HS-5 (cell line): ENCODE results near the gene COQ9.
"Not testable (repeated sequence)": the region's sequence is repeated elsewhere in the genome, so short reads cannot be mapped to it uniquely, and the experiment has no call there.

ENCODE experiments used
- DNase-seq: peaks from one replicate; pipeline ENCODE4 v3.0.0-alpha.2; 2012; ENCODE audit warnings: low read depth

Gene COQ9

DNA sequence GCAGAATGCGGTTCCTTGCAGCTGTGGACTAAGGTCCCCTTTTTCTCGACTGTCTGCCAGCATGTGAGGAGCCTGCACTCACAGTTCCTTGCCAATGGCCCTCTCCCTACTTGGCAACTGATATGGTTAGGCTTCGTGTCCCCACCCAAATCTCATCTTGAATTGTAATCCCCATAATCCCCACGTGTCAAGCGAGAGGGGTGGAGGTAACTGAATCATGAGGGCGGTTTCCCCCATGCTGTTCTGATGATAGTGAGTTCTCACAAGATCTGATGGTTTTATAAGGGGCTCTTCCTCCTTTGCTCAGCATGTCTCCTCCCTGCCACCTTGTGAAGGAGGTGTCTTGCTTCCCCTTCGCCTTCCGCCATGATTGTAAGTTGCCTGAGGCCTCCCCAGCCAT is 20.0 kb upstream of the COQ9 start:
- no peak for DNase-seq

DNA sequence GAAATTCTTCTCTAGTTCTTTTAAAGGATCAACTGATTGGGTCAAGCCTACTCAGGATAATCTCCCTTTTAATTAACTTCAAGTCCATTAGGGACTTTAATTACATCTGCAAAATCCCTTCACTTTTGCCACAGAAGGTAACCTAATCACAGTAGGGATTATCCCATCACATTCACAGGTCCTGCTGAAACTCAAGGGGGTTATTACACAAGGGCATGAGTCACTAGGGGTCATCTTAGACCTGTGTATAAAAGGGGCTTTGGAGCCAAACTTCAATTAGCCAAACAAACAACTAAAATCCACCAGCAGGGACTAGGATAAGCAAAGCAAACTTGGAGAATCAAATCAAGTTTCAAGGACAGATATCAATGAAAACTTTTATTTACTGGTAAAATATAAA is 19.5 kb upstream of the COQ9 start:
- DNase-seq: no peak

GRCh38 chr16:57430955-57431354 is 16.3 kb upstream of the COQ9 start:
- DNase-seq: no peak

GRCh38 chr16:57432505-57432904 is 14.8 kb upstream of the COQ9 start:
- no peak for DNase-seq

DNA sequence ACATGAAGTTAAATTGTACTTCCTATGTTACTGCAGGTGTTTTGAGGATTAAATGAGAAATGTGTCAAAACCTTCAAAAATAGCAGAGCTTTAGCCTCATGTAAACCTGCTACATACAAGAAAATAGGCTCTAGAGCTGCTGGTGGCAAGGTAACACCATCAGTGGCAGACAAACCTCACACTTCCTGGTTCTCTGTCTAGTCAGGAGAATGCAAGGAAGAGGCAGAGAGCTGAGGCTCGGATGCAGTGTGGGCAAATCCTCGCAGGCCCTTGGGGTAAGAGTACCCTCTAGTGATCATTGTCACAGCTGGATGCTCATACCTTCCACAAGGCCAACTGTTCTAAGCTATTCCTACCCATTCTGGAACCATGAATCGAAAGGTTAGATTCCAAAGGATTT is 14.3 kb upstream of the COQ9 start:
- no peak for DNase-seq

DNA sequence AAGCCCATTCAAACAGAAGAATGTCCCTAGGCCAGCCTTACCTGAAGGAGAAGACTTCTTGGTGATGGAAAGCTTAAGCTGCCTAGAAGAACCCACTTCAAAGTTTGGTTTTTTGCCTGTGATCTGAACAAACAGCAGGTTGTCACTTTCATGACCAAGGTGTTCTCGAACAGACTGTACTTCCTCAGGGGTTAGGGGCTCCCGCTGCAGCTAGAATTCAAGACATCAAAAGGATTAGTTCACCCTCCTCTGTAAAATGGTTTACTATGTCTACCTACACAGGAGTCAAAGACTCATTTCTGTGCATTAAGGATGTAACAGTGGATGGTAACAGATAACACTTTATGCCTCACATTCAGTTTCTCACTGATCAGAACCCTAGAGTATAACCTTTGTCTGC is 13.3 kb upstream of the COQ9 start:
- no peak for DNase-seq

- DNase-seq: no peak
Measured at GRCh38 chr16:57435838-57436237, 11.4 kb upstream of the COQ9 start.

DNA sequence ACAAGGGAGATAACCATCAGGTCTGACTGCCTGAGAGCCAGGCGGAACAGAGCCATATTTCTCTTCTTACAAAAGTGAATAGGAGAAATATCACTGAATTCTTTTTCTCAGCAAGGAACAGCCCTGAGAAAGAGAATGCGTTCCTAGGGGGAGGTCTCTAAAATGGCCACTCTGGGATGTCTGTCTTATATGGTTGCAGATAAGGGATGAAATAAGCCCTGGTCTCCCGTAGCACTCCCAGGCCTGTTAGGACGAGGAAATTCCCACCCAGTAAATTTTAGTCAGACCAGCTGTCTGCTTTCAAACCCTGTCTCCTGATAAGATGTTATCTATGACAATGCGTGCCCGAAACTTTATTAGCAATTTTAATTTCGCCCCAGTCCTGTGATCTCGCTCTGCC is 7.3 kb upstream of the COQ9 start:
- not testable (repeated sequence) for DNase-seq

- DNase-seq: not testable (repeated sequence)
Measured at GRCh38 chr16:57440551-57440950, 6.7 kb upstream of the COQ9 start.

- DNase-seq: no peak
Measured at GRCh38 chr16:57444711-57445110, 2.6 kb upstream of the COQ9 start.

DNA sequence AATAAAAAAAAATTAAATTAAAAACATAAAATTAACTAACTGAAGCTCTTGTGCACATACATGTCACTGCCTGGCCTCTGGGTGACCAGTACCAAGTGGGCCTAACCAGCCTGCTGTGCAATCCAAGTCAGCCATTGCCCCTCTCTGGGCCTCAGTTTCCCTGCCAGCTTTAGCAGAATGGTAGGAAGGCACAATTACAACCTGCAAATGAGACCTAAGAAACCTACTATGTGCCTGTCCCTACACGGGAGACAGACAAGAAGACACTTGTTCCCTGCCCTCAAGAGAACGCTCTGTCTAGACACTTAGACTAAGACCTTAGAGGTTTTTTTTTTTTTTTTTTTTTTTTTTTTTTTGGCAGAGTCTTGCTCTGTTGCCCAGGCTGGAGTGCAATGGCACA is 1.8 kb upstream of the COQ9 start:
- no peak for DNase-seq

DNA sequence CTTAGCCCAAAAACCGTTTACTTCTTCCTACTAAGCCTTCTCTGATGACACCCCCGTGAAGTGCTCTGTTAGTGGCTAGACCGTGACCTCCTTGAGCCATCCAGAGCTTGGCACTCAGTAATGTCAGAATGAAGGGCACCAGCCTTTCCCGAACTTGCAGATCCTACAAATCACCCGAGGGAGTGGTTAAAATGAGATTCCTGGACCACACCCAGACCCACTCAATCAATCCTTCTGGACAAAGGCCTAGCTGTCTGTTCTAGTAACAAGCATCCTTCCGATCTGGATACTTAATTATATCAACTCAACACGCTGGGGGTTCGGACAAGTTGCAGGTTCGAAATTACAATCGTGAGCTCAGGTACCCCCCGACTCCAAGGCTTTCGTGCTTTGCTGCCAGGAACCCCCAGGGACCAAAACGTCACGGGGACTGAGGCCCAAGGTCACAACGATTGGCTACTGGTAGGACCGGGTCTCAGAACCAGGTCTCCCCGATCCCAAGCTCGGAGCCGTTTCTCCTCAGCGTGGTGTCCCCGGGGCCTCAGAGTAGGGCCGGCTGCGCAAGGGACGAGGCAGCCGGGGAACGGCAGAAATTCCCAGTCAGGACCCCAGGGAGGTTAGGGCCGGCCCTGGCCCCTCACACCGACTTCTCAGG is 621 bp upstream of the COQ9 start:
- DNase-seq: no peak

DNA sequence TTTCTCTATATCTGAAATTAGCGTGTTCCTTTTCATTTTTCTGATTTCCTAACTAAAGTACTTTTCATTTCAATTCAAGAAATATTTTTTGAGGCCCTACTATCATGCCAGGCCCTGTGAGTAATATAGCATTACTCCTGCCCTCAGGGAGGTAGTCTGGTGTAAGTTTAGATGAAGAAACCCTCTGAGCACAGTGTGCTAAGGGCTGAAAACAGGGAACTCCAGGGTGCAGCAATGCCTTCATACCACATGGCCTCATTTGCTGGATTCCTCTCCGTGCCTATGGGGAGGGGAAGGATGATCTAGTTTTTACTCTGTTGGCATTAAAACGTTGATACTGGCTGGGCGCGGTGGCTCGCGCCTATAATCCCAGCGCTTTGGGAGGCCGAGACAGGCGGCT is 4.7 kb downstream of the COQ9 start:
- no peak for DNase-seq

- peak; percentile 42 for DNase-seq
Measured at GRCh38 chr16:57462209-57462977, 15.1 kb downstream of the COQ9 start, which contains the start of gene POLR2C. POLR2C (plus strand) TSS chr16:57462679; CDS start chr16:57462725, 46 bp downstream.

DNA sequence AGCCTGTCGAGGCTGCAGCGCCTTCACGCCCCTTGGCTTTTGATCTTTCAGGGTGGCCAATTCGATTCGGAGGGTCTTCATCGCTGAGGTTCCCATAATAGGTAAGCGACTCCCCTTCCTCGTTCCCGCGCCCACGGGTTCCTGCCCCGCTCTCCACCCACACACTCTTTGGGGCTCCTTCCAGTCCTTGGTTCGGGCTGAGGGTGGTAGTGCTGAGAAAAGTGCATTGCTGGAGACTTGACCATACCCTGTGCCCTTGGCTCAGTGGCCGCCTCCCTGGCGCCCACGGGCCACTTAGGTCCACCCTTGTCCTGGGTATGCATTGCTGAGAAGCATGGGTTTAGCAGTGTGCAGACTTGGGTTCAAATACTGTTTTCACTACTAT is 15.7 kb downstream of the COQ9 start:
- no peak for DNase-seq

DNA sequence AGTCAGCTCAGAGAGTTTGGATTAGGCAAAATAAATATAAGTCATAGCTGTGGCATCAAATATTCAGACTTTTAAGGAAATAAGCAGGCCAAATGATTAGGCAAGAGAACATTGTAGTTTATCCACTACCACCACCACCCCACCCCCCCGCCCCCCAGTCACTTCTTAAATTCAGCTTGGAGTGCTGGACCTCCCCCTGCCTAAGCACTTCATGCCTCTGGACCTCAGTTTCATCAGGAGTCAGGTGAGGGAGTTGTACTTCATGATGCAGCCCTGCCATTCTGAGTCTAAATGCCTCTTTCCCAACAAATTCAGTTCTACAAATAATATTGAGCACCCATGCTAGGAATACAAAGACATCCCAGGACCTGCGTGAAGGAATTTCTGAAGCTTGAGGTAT is 17.2 kb downstream of the COQ9 start:
- DNase-seq: no peak

GRCh38 chr16:57468346-57468745 is 21.1 kb downstream of the COQ9 start:
- DNase-seq: no peak

DNA sequence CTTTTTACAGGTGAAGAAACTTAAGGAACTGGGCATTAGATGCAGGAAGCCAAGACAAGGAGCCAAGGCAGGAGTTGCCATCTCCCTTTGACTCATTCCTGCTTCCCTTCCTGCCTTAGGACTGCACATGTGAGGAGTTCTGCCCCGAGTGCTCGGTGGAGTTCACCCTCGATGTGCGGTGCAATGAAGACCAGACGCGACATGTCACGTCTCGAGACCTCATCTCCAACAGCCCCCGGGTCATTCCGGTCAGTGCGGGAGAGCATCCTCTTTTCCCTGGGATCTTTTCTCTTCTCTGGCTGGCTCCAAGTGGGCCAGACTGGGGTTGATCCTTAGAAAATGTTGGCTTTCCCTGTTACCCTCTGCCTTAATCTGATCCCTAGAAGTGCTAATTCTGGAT is 21.8 kb downstream of the COQ9 start:
- no peak for DNase-seq

DNA sequence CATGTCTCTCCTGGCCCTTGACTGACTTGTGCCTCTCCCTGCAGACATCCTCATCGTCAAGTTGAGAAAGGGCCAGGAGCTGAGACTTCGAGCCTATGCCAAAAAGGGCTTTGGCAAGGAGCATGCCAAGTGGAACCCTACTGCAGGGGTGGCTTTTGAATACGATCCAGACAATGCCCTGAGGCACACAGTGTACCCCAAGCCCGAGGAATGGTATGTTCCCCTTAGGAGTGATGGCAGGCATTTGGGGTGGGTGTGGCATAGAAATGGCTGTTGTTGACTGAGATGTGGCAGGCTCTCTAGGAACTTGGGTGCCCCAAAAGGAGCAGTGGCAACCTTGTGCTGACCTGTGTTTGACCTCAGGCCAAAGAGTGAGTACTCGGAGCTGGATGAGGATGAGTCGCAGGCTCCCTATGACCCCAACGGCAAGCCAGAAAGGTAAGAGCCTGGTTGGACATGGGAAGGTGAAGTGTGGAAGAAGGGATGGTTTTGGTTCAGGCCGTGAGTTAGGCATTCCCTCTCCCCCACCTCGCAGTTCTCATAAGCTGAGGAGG is 22.7 kb downstream of the COQ9 start:
- no peak for DNase-seq

GRCh38 chr16:57470711-57471110 is 23.4 kb downstream of the COQ9 start:
- no peak for DNase-seq

DNA sequence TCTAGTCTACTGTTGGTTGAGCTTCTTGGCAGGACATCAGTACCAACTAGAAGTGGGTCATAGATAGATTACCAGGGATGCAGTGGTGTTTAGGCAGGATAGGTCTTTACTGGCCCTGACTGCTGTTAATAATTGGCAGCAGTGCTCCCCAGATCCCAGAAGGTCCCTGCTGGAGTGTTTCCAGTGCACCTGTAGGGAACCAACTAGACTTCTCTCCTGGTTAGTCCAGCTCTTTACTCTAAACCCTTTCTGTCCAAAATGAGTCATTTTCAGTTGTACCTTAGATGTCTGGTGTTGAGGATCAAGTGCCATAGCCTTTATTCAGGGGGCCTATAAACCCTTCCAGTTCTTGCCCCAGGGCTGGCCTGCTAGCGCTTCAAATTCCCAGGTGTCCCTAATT is 23.9 kb downstream of the COQ9 start:
- DNase-seq: no peak

GRCh38 chr16:57471852-57472664 is 24.8 kb downstream of the COQ9 start:
- DNase-seq: no peak

- DNase-seq: no peak
Measured at GRCh38 chr16:57472665-57473060, 25.4 kb downstream of the COQ9 start.
